GM21786 (cell line): ENCODE data around the gene ITGA11.

Source experiments
- ATAC-seq: cut with Tn5 transposase; IDR thresholded peaks from one replicate; pipeline ENCODE4 v1.9.1; 2021; ENCODE audit not compliant: unreplicated experiment

Gene ITGA11

DNA sequence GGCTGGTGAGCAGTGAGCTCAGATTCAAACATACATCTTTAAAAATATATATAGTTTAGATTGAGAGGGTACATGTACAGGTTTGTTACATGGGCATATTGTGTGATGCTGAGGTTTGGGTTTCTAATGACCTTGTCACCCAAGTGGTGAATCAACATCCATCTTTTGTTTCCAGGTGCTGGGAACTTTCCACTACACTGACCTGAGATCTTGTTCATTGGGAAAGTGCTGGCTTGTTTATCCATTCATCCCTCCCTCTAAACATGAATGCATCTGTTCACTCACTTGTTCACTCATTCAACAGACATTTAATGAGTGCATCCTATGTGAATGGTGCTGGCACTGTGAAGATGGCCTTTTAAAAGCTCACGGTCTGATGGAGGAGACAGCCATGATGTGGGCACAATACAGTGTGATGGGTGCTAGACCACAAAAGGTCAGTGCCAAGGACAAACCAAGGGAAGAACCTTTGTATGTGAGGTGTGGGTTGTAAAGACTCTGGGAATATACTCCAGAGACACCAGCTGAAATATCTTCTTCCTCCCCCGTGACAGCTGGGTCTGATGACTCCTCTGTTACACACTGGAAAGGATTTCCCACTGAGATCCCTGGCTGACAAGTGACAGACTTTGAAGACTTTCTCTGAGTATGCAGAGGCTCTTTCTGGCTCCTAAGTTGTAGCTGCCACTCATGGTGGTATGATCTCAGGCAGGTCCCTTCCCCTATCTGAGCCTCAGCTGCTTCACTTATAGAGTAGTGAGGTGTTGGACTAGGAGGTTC, 16.2 kb upstream of the ITGA11 start:
- ATAC-seq = no peak

DNA sequence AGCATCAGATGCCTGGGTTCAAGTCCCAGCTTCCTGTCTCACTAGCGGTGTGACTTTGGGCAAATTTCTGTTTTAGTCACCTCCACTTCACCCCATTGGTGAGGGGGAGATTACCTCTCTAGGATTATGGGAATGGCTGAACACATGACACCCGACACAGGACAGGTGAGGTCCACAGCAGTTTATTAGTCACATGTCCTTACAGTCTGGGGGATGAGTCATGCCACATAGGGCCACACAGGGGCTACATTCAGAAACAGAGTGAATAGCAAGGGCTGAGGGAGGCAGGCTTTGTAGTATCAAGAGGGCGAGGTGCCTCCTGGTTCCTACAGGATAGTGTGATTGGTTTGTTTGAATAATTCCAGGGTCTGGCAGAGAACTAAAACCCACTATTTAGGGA, 15.2 kb upstream of the ITGA11 start:
- ATAC-seq = no peak

- no peak for ATAC-seq
Measured at GRCh38 chr15:68445351-68445750, 13.4 kb upstream of the ITGA11 start.

DNA sequence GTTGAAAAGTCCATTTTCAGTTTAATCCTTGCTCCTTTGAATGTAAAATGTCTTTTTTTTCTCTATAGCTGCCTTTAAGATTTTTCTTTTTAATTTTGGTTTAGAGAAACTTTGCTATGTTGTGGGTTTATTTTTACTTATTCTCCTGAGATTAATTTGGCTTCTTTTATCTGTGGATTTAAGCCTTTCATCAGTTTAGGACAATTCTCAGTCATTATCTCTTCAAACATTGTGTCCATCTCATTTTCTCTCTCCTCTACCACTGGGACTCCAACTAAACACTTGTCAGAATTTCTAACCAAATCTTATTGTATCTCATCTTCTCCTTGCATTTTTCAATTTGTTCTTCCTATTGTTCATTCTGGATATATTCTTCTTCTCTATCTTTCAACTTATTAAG, 12.4 kb upstream of the ITGA11 start:
- no peak for ATAC-seq

DNA sequence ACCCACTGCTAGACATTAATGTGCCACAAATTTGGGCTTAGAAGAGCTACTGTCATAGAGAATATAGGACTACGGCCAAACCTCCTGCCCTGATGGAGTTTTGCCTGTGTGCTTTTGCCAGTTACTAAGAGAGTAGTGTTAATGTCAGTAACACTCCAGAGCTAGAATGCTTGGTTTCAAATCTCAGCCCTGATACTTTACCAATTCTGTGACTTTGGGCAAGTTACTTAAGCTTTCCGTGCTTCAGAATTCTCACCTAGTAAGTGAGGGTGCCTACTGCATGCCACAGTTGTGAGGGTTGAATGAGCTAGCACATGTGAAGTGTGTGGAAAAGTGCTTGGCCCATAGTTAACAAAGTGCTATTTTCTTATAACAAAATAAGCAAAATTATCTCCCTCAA, 10.9 kb upstream of the ITGA11 start:
- ATAC-seq = no peak

DNA sequence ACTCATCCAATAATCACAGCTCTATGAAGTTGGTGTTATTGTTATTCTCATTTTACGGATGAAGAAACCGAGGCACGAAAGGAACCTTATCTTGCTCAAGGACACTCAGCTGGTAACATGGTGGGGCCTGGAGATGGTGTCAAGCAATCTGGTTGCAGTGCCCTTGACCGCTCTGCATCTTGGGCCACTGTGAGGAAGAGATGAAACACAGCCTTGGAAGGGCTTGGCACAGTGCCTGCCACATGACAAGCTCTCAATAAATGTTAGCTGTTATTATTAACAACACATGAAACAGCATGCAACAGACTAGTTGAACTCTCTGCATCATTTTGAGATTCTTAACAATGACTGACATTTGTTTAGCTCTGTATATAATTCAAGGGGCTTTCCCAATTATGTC, 10.1 kb upstream of the ITGA11 start:
- no peak for ATAC-seq

DNA sequence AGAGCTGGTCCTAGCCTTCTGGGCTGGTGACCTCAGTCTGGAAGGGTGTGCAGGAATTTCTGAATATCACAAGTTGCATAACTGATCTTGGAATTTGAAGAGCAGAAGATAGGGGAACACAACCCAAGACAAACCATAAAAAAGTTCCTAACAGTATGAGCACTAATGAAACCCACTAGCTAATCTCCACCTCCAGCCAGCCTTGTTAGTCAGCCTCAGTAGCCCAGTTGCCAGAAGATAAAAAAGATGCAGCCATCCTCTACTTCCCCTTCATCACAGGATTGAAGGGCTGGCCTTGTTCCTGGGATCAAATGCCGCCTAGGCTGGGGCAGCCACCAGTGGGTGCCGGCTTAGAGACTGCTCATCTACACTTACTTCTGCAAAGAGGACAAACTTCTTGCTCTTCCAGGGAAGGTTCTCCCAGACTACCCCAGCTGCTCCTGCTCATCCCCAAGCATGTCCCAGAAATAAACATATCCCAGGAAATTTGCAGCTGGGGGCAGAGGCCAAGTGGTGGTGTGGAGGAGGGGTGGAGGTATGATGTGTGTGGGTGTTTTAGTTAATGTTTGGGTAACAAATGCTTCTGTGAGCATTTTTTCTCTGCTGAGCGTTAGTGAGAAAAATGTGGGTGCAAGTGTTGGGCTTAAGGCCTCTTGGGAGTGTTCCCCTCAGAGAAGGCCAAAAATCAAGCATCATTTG, 9.2 kb upstream of the ITGA11 start:
- ATAC-seq = no peak

DNA sequence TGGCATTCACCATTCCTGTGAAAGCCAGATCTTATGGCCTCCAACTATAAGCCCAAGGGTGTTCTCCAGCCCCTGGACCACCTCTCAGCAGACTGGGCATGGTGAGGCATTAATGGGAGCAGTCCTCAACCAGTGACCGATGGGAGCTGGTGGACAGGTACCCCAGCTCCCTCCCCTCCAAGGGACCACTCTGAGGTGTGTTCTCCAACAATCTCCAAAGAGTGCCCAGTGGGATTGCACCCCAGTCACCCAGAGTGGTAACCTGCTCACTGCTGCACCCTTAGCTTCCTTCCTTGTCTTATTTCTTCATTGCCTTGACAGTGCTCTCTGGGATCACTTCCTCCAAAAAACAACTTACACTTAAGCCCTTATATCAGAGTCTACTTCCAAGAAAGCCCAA, 8.2 kb upstream of the ITGA11 start:
- ATAC-seq = no peak

DNA sequence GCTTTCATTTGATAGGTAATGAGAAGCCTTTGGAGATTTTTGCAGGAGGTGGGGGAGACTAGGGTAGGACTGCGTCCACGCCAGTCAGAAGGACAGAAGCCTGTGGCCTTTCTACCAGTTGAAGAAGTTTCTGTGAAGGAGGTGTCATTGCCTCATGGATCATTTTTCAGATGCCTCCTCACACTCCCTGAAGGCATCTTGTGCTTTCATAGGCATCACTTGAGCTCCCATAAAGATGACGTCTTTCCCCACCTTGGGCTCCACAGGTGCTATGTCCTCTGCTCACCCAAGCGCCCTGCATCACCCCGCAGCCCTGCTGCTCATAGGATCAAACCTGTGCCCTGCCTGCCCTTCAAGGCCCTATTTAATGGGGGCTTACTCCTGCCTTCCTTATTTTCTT, 7.5 kb upstream of the ITGA11 start:
- no peak for ATAC-seq

GRCh38 chr15:68436680-68437079, 4.7 kb upstream of the ITGA11 start:
- no peak for ATAC-seq

DNA sequence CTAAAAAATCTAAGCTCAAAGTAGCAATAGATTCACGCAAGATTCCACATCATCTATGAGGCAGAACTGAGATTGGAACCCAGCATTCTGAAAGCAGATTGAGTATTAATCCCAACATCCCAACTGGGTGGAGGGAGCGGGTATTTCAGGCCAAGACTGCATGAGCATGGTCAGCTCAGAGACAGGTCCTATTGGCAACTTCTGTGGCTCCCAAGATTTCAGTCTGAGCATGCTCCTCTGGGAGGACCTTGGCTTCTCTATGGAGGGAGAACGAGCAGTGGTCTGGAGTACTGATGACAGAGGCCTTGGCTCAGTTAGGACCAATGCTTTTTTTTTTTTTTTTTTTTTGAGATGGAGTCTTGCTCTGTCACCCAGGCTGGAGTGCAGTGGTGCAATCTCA, 4.0 kb upstream of the ITGA11 start:
- ATAC-seq = no peak

GRCh38 chr15:68434021-68434420, 2.1 kb upstream of the ITGA11 start:
- no peak for ATAC-seq

DNA sequence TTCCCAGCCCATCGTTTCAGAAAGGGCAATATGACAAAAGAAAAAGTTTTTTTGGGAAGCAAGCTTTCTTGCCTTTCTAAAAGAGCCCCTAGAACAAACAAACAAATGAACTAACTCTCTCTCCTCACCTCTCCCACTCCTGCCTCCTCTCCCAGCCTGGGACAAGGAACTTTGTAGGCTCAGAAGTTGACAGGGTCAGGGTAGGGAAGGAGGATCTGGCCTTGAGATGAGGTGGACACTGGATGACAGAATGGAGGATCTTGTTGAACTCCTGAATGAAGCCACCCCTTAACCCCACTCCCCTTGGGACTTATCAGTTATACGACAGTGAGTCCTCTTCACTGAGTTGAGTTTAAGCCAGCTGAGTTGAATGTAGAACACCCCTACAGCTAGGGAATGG, 1.6 kb upstream of the ITGA11 start:
- no peak for ATAC-seq

DNA sequence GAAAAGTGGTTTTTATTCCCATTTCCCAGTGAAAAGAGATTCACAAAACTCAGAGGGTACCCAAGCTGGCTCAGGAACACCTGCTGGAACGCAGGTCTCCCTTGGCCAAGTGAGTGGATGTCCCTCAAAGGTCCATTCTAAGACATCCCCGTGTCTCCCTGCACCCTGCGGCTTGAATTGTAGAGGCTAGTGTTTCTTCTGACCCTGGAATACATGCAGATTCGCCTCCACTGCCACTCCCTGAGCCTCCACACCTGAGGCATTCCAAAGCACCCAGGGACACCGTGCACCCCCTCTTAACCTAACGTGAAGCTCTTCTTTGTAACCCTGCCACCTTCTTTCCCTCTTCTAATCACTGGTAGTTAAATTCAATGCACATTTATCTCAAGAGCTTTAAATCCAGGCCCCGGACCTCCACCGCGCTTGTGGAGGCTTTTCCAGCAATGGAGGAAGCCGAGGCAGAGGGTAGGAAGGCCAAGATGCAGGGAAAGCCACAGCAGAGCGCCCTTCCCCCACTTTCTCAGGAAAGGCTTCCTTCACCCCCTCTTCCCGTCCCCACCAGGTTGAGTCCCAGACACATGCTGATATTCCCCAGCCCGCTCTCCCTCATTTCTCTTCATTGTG, 590 bp upstream of the ITGA11 start:
- no peak for ATAC-seq

DNA sequence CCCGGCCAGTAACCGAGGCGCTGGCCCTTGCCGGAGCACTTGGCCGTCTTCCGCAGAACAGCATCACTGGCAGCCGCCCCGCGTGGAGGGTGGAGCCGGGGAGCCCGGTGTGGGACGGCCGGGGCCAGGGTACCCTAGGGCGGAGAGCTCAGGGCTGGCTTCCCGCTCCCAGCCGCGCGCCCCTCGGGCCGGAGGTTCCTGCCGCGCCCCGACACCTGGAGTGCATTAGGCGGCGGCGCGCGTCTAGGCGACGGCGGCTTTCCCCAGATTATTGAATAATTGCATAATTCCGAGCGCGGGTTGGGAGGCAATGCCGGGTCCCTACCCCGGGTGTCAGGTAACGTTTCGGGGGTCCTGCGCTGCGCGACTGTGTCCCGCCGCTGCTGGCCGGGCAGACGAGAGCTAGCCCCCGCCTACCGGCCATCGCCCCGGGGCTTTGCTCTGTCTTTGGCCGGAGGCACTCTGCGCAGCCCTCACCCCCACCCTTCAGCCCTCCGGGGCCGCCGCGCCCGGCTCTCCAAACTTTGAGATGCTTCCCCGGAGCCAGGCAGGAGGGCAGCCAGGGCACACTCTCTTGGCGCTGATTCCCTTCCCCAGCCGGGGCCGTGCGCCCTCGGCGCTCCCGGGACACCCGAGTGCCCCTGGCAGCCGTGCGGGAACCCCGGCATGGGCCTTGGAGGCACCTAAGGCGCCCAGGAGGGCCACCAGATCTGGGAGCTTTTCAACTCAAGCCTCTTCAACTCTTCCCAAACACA, 749 bp downstream of the ITGA11 start:
- no peak for ATAC-seq

GRCh38 chr15:68430471-68431036, 1.4 kb downstream of the ITGA11 start:
- no peak for ATAC-seq

DNA sequence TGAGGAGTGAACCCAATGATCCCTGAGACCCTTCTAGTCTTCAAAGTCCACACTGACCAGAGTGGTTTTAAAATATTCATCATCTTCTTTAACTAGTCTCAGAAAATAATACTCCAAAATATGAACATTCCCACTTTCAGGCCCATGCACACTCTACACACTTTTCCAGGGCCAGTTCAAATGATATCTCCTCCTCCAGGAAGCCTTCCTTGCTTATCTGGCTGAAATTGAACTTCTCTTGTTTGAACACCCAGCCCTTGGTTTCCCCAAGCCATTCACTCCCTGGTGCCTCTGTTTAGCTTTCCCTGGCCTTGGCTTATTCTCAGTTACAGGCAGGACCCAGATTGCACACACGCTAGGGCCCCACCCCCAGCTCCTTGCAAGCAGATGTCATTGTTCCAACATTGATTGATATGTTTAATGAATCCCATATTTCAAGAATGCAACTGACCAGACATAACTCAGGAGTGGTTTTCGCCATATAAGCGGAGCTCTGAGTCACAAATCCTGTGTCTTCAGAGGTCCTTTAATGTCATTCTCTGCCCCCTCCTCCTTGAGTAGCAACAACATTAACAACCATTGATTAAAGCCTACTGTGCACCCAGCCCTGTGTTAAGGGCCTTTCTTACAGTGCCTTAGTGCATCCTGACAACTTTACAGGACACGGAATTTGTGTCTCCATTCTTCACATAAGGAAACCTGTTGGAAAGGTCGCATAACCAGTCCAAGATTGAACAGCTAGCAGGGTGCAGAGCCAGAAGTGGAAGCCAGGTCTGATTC, 2.1 kb downstream of the ITGA11 start:
- no peak for ATAC-seq

GRCh38 chr15:68428431-68428940, 3.5 kb downstream of the ITGA11 start:
- no peak for ATAC-seq

GRCh38 chr15:68427963-68428362, 4.0 kb downstream of the ITGA11 start:
- ATAC-seq = no peak

GRCh38 chr15:68427366-68427765, 4.6 kb downstream of the ITGA11 start:
- no peak for ATAC-seq
